IMR-90 (cell line): ENCODE results near the gene CTSH. TPM values are rescaled to one million over a fixed set of nuclear protein-coding genes. Genes with fewer than 3 reads are reported as not detected.

ENCODE experiments used
- ATAC-seq: fragments of 200-7000 bp; cut with Tn5 transposase; 2 replicates; pipeline ENCODE4 v1.9.1; 2020; ENCODE audit warnings: low read depth, mild to moderate bottlenecking, moderate library complexity
- BruUV-seq: library from RNA; stranded (reverse); fragments of 400-500 nt; replicated peaks from 2 replicates; lab custom pipeline; 2021; lab: Mats Ljungman, UMichigan
- CTCF ChIA-PET: fragments of 300-600 bp; formaldehyde crosslinking; extraction: SDS; loops from one replicate; lab custom pipeline; 2021; ENCODE audit warnings: antibody characterized with exemption; lab: Yijun Ruan, JAX
- POLR2A ChIA-PET: fragments of 300-600 bp; sonication (Branson Sonifier 250); formaldehyde crosslinking; loops from one replicate; lab custom pipeline; 2022; ENCODE audit warnings: antibody characterized with exemption; ENCODE audit not compliant: unreplicated experiment; lab: Charles Lee
- DNase-seq: peaks from one replicate; pipeline ENCODE4 v3.0.0; 2013
- H2AFZ ChIP-seq: replicated peaks from 2 replicates; pipeline ENCODE3; 2013; ENCODE audit warnings: low read length, mild to moderate bottlenecking; ENCODE audit not compliant: poor library complexity
- H2AK5ac ChIP-seq: 2 replicates; pipeline ENCODE4 v1.6.1; 2013; ENCODE audit warnings: low read depth, low read length, inconsistent platforms
- H2AK9ac ChIP-seq: replicated peaks from 2 replicates; pipeline ENCODE3; 2013; ENCODE audit warnings: mild to moderate bottlenecking, low read depth, low read length, moderate library complexity; ENCODE audit not compliant: poor library complexity
- H2BK120ac ChIP-seq: 2 replicates; pipeline ENCODE4 v1.6.1; 2013; ENCODE audit warnings: low read depth, low read length, inconsistent platforms
- H2BK15ac ChIP-seq: 3 replicates; pipeline ENCODE4 v1.6.1; 2013; ENCODE audit warnings: low read depth, low read length, inconsistent platforms
- H2BK20ac ChIP-seq: 2 replicates; pipeline ENCODE4 v1.6.1; 2013; ENCODE audit warnings: low read depth, mild to moderate bottlenecking, inconsistent platforms, low read length, moderate library complexity
- H2BK5ac ChIP-seq: 2 replicates; pipeline ENCODE4 v1.6.1; 2013; ENCODE audit warnings: mild to moderate bottlenecking, low read depth, low read length, inconsistent platforms; ENCODE audit not compliant: poor library complexity, severe bottlenecking
- H3K14ac ChIP-seq: replicated peaks from 2 replicates; pipeline ENCODE4 v1.6.1; 2013; ENCODE audit warnings: low read depth, low read length, inconsistent platforms
- H3K18ac ChIP-seq: 2 replicates; pipeline ENCODE4 v1.6.1; 2013; ENCODE audit warnings: low read depth, low read length, control low read depth
- H3K23ac ChIP-seq: 2 replicates; pipeline ENCODE4 v1.6.1; 2013; ENCODE audit warnings: low read depth, low read length, inconsistent platforms
- H3K27ac ChIP-seq: 2 replicates; pipeline ENCODE4 v1.5.1; 2013; ENCODE audit warnings: mild to moderate bottlenecking, control low read depth, low read length; ENCODE audit not compliant: insufficient read depth
- H3K27me3 ChIP-seq: 2 replicates; pipeline ENCODE4 v1.6.1; 2013; ENCODE audit warnings: low read length; ENCODE audit not compliant: control insufficient read depth, insufficient read depth
- H3K36me3 ChIP-seq: 2 replicates; pipeline ENCODE4 v1.6.1; 2013; ENCODE audit warnings: low read length, mixed read lengths; ENCODE audit not compliant: control insufficient read depth, insufficient read depth
- H3K4ac ChIP-seq: 2 replicates; pipeline ENCODE4 v1.6.1; 2013; ENCODE audit warnings: low read depth, low read length, inconsistent platforms
- H3K4me1 ChIP-seq: 2 replicates; pipeline ENCODE4 v1.6.1; 2013; ENCODE audit warnings: low read length, mixed read lengths; ENCODE audit not compliant: control insufficient read depth, insufficient read depth
- H3K4me2 ChIP-seq: 2 replicates; pipeline ENCODE4 v1.6.1; 2013; ENCODE audit warnings: low read depth, mild to moderate bottlenecking, control low read depth, low read length, moderate library complexity
- H3K4me3 ChIP-seq: 2 replicates; pipeline ENCODE4 v1.5.1; 2013; ENCODE audit warnings: low read depth, mild to moderate bottlenecking, control low read depth, low read length, moderate library complexity; ENCODE audit not compliant: insufficient read depth
- H3K56ac ChIP-seq: 2 replicates; pipeline ENCODE4 v1.6.1; 2013; ENCODE audit warnings: low read length, inconsistent platforms; ENCODE audit not compliant: insufficient read depth; ENCODE audit errors: extremely low read depth
- H3K79me1 ChIP-seq, 2 experiments: 2 replicates each; pipeline ENCODE4 v1.6.1; 2013; ENCODE audit warnings: low read length in 2 of 2, inconsistent platforms in 1 of 2, low read depth in 1 of 2
- H3K9ac ChIP-seq: 2 replicates; pipeline ENCODE4 v1.6.1; 2013; ENCODE audit warnings: low read depth, low read length, control low read depth
- H3K9me1 ChIP-seq: 2 replicates; pipeline ENCODE4 v1.6.1; 2013; ENCODE audit warnings: low read length, inconsistent platforms; ENCODE audit not compliant: insufficient read depth
- H3K9me3 ChIP-seq: 2 replicates; pipeline ENCODE4 v1.6.1; 2013; ENCODE audit warnings: low read length; ENCODE audit not compliant: control insufficient read depth, insufficient read depth
- H4K20me1 ChIP-seq: 2 replicates; pipeline ENCODE4 v1.6.1; 2013; ENCODE audit warnings: low read length, inconsistent platforms; ENCODE audit not compliant: insufficient read depth
- H4K5ac ChIP-seq: 2 replicates; pipeline ENCODE4 v1.6.1; 2013; ENCODE audit warnings: mild to moderate bottlenecking, low read depth, low read length, control low read depth
- H4K8ac ChIP-seq, 2 experiments: 2 replicates each; pipeline ENCODE4 v1.6.1; 2013; ENCODE audit warnings: low read depth in 2 of 2, low read length in 2 of 2, control low read depth in 1 of 2, inconsistent platforms in 1 of 2
- H4K91ac ChIP-seq: 2 replicates; pipeline ENCODE4 v1.6.1; 2013; ENCODE audit warnings: low read depth, low read length, inconsistent platforms; ENCODE audit not compliant: insufficient read depth
- BHLHE40 ChIP-seq: fragments of 150-350 bp; IDR thresholded peaks from 2 replicates; pipeline ENCODE4 v1.6.1; 2016; ENCODE audit warnings: mild to moderate bottlenecking, low read depth, low read length
- CEBPB ChIP-seq: IDR thresholded peaks from 2 replicates; pipeline ENCODE4 v1.6.1; 2012; ENCODE audit warnings: low read depth, low read length, improper control_type of control experiment
- CHD1 ChIP-seq: IDR thresholded peaks from 2 replicates; pipeline ENCODE4 v1.6.1; 2012; ENCODE audit warnings: low read depth, low read length, improper control_type of control experiment
- CTCF ChIP-seq: conservative IDR thresholded peaks from 2 replicates; pipeline ENCODE4 v1.5.1; 2012; ENCODE audit warnings: mild to moderate bottlenecking, low read depth, low read length, improper control_type of control experiment
- ELK1 ChIP-seq: fragments of 150-350 bp; IDR thresholded peaks from 2 replicates; pipeline ENCODE4 v1.6.1; 2016; ENCODE audit warnings: low read depth, mild to moderate bottlenecking, low read length, moderate library complexity, borderline replicate concordance
- FOS ChIP-seq: fragments of 150-350 bp; IDR thresholded peaks from 2 replicates; pipeline ENCODE4 v1.6.1; 2016; ENCODE audit warnings: low read depth, low read length
- MAFK ChIP-seq: IDR thresholded peaks from 2 replicates; pipeline ENCODE4 v1.6.1; 2012; ENCODE audit warnings: low read depth, low read length, improper control_type of control experiment
- MAZ ChIP-seq: IDR thresholded peaks from 2 replicates; pipeline ENCODE4 v1.6.1; 2012; ENCODE audit warnings: low read depth, mild to moderate bottlenecking, low read length, improper control_type of control experiment, moderate library complexity, borderline replicate concordance
- MXI1 ChIP-seq: IDR thresholded peaks from 2 replicates; pipeline ENCODE4 v1.6.1; 2012; ENCODE audit warnings: low read depth, mild to moderate bottlenecking, low read length, moderate library complexity, borderline replicate concordance
- NFE2L2 ChIP-seq: fragments of 150-350 bp; IDR thresholded peaks from 2 replicates; pipeline ENCODE4 v1.6.1; 2016; ENCODE audit warnings: low read depth, mild to moderate bottlenecking, low read length
- POLR2A ChIP-seq: IDR thresholded peaks from 2 replicates; pipeline ENCODE4 v1.6.1; 2012; ENCODE audit warnings: mild to moderate bottlenecking, low read depth, low read length
- RAD21 ChIP-seq: IDR thresholded peaks from 2 replicates; pipeline ENCODE4 v1.6.1; 2012; ENCODE audit warnings: low read length, improper control_type of control experiment
- RCOR1 ChIP-seq: IDR thresholded peaks from 2 replicates; pipeline ENCODE4 v1.6.1; 2012; ENCODE audit warnings: mild to moderate bottlenecking, low read length, improper control_type of control experiment; ENCODE audit not compliant: insufficient replicate concordance
- RFX5 ChIP-seq: IDR thresholded peaks from 2 replicates; pipeline ENCODE4 v1.8.0; 2012; ENCODE audit warnings: low read depth, mild to moderate bottlenecking, low read length, moderate library complexity
- SMC3 ChIP-seq: fragments of 150-350 bp; IDR thresholded peaks from 2 replicates; pipeline ENCODE4 v1.6.1; 2016; ENCODE audit warnings: low read depth, mild to moderate bottlenecking, antibody characterized with exemption, low read length, moderate library complexity
- USF2 ChIP-seq: fragments of 150-350 bp; IDR thresholded peaks from 2 replicates; pipeline ENCODE4 v1.6.1; 2017; ENCODE audit warnings: mild to moderate bottlenecking, antibody characterized with exemption, low read length, low read depth
- WGBS, 2 experiments: methylation state at CpG; one replicate each; pipeline versions ENCODE4 v1.1.5 to v1.1.7; 2013; ENCODE audit warnings: missing lambda C conversion rate in 2 of 2; ENCODE audit not compliant: insufficient read length in 1 of 2; ENCODE audit errors: extremely low coverage in 2 of 2; 5-methylcytosine and 5-hydroxymethylcytosine counted together
- dilution Hi-C: fragments of 300-500 bp; cut with HindIII; formaldehyde crosslinking; loops from one replicate; pipeline ENCODE4 v1.14.3; 2018; ENCODE audit warnings: low sequenced_read_pairs; ENCODE audit not compliant: unreplicated experiment
- in situ Hi-C: fragments of 300-500 bp; cut with MboI; formaldehyde crosslinking; loops from 3 replicates; pipeline ENCODE4 v1.14.3; 2019; ENCODE audit warnings: low sequenced_read_pairs, inconsistent platforms, mixed read lengths
- intact Hi-C: fragments of 100-400 bp; cut with micrococcal nuclease; formaldehyde crosslinking; loops from 2 replicates; pipeline ENCODE4 v1.10.0; 2022
- polyA plus RNA-seq, 3 experiments: library from polyadenylated mRNA; depleted of rRNA; stranded (reverse); fragments of >200 nt; gene quantifications; 2 replicates each; pipeline ENCODE4 v1.2.3, GENCODE V29; 2012; ENCODE audit warnings: low replicate concordance in 1 of 3
- total RNA-seq: library from RNA; depleted of rRNA; stranded (reverse); fragments of >200 nt; gene quantifications from 2 replicates; pipeline ENCODE4 v1.2.3, GENCODE V29; 2012

CTSH gene
- total and polyA plus RNA-seq, 2 of the 4 experiments (the other 2 are of a cell fraction) = 11.7 to 13.9 TPM

GRCh38 chr15:78937132-78937739 lies 7.6 kb downstream of the CTSH start:
- Histone ChIP-seq H3K9me1 (no peaks in the 10 kb centered on the region), H4K5ac (no peak overlapping the region), H2AFZ (no peak overlapping the region), H3K4me2 (no peak overlapping the region), H2BK5ac (no peak overlapping the region), H3K9me3 (no peaks in the 10 kb centered on the region), H3K27me3 (peaks cover 5% of the 10 kb centered on the region), H3K36me3 (no peaks in the 10 kb centered on the region), H2AK5ac (no peak overlapping the region), H3K4me1 (no peaks in the 10 kb centered on the region), H4K91ac (no peak overlapping the region), H4K8ac (no peak overlapping the region), H3K9ac (no peak overlapping the region), H4K20me1 (no peaks in the 10 kb centered on the region), H2BK120ac (no peak overlapping the region), H3K4ac (no peak overlapping the region), H2AK9ac (peak overlapping the region; percentile 9), H3K79me1 (no peaks in the 10 kb centered on the region), H3K27ac (no peak overlapping the region), H3K56ac (no peak overlapping the region), H2BK15ac (no peak overlapping the region), H3K18ac (no peak overlapping the region), H3K23ac (no peak overlapping the region), H3K4me3 (no peak overlapping the region), H2BK20ac (no peak overlapping the region), H3K14ac (no peak overlapping the region)
- dilution Hi-C loops (no loop called here), intact Hi-C loops (no loop called here), in situ Hi-C loops (no loop called here)
- POLR2A ChIA-PET = no interaction called here
- CTCF ChIA-PET = no interaction called here
- BruUV-seq = no TSS peak
- ATAC-seq (no peak), DNase-seq (no peak)
- 61% methylated on average over 3 of the region's 14 CpGs; no CpG with 5 or more reads in 1 of the 2 experiments for WGBS, 2 experiments
- TF ChIP-seq ELK1 (no peak), MXI1 (no peak), RCOR1 (no peak), NFE2L2 (no peak), CEBPB (no peak), USF2 (no peak), RAD21 (no peak), FOS (no peak), CHD1 (no peak), SMC3 (no peak), BHLHE40 (no peak), CTCF (no peak), MAFK (no peak), RFX5 (no peak), MAZ (no peak), POLR2A (no peak)
